Endothelial cell of umbilical vein (primary cell): ENCODE results near the gene SNW1. TPM values are rescaled to one million over a fixed set of nuclear protein-coding genes. Genes with fewer than 3 reads are reported as not detected.
"Not testable (repeated sequence)": the region's sequence is repeated elsewhere in the genome, so short reads cannot be mapped to it uniquely, and the experiment has no call there.

Experiments
- BruUV-seq: library from RNA; stranded (reverse); fragments of 400-500 nt; replicated peaks from 2 replicates; lab custom pipeline; 2021; lab: Mats Ljungman, UMichigan
- CTCF ChIA-PET: fragments of 300-600, 350-600 bp; sonication (Branson Sonifier 250); formaldehyde crosslinking; loops from one replicate; lab custom pipeline; 2021; ENCODE audit warnings: antibody characterized with exemption, inconsistent platforms; lab: Charles Lee
- POLR2A ChIA-PET: fragments of 300-600, 350-600 bp; sonication (Branson Sonifier 250); formaldehyde crosslinking; loops from one replicate; lab custom pipeline; 2021; ENCODE audit warnings: antibody characterized with exemption, inconsistent platforms; lab: Charles Lee
- DNase-seq: peaks from one replicate; pipeline ENCODE4 v3.0.0-alpha.2; 2011; ENCODE audit warnings: low read depth, low spot score
- FAIRE-seq: peaks from 2 replicates; lab custom pipeline; 2011; peaks lifted over from hg19 to GRCh38; lab: Jason Lieb, UNC
- H2AFZ ChIP-seq: 2 replicates; pipeline ENCODE4 v1.6.0; 2012; ENCODE audit warnings: low read depth, low read length, control low read depth, inconsistent platforms
- H3K27ac ChIP-seq: 2 replicates; pipeline ENCODE4 v1.5.1; 2011; ENCODE audit warnings: low read depth, mild to moderate bottlenecking, control low read depth, low read length, moderate library complexity; ENCODE audit not compliant: insufficient read depth
- H3K27me3 ChIP-seq, 2 experiments: 2 replicates each; pipeline versions ENCODE4 v1.6.0 to v1.6.1; 2011; ENCODE audit warnings: low read length in 2 of 2, mixed read lengths in 1 of 2; ENCODE audit not compliant: control insufficient read depth in 2 of 2, insufficient read depth in 2 of 2
- H3K36me3 ChIP-seq, 2 experiments: 2 replicates in 1 of 2; 3 replicates in 1 of 2; pipeline ENCODE4 v1.5.1; 2011; ENCODE audit warnings: low read length in 2 of 2, mild to moderate bottlenecking in 1 of 2, moderate library complexity in 1 of 2; ENCODE audit not compliant: control insufficient read depth in 2 of 2, insufficient read depth in 2 of 2; ENCODE audit errors: extremely low read depth in 1 of 2
- H3K4me1 ChIP-seq: 3 replicates; pipeline ENCODE4 v1.5.1; 2011; ENCODE audit warnings: mild to moderate bottlenecking, low read length; ENCODE audit not compliant: control insufficient read depth, insufficient read depth; ENCODE audit errors: extremely low read depth
- H3K4me2 ChIP-seq: 2 replicates; pipeline ENCODE4 v1.6.1; 2011; ENCODE audit warnings: low read length, control low read depth, mixed read lengths; ENCODE audit not compliant: insufficient read depth
- H3K4me3 ChIP-seq, 3 experiments: fragments of 200-600 bp in 1 of 3; sonication (generic), shearing (Covaris generic) in 1 of 3; replicated peaks in 1 of 3; 2 replicates each; pipeline ENCODE4 v1.5.1; 2011 to 2016; ENCODE audit warnings: control low read depth in 3 of 3, low read length in 3 of 3, mild to moderate bottlenecking in 2 of 3, inconsistent platforms in 1 of 3, low read depth in 1 of 3, moderate library complexity in 1 of 3; ENCODE audit not compliant: insufficient read depth in 1 of 3
- H3K79me2 ChIP-seq: 2 replicates; pipeline ENCODE4 v1.6.0; 2012; ENCODE audit warnings: low read length, inconsistent platforms; ENCODE audit not compliant: control insufficient read depth, insufficient read depth
- H3K9ac ChIP-seq: replicated peaks from 2 replicates; pipeline ENCODE3; 2011; ENCODE audit warnings: low read length, control low read depth; ENCODE audit not compliant: insufficient read depth; ENCODE audit errors: extremely low read depth
- H3K9me1 ChIP-seq: replicated peaks from 3 replicates; pipeline ENCODE4 v1.6.0; 2011; ENCODE audit warnings: mild to moderate bottlenecking, low read length; ENCODE audit not compliant: control insufficient read depth, insufficient read depth; ENCODE audit errors: extremely low read depth
- H3K9me3 ChIP-seq: replicated peaks from 2 replicates; pipeline ENCODE4 v1.5.1; 2012; ENCODE audit warnings: low read length, inconsistent platforms; ENCODE audit not compliant: control insufficient read depth, insufficient read depth
- H4K20me1 ChIP-seq: replicated peaks from 2 replicates; pipeline ENCODE3; 2011; ENCODE audit warnings: mild to moderate bottlenecking, low read length; ENCODE audit not compliant: control insufficient read depth, insufficient read depth; ENCODE audit errors: extremely low read depth
- CTCF ChIP-seq, 2 donors: IDR thresholded peaks; 1 replicate in 1 of 2; 2 replicates in 1 of 2; pipeline ENCODE4 v1.5.1; 2011; ENCODE audit warnings: low read length in 2 of 2, mild to moderate bottlenecking in 2 of 2, moderate library complexity in 2 of 2, control low read depth in 1 of 2, inconsistent platforms in 1 of 2, low read depth in 1 of 2; ENCODE audit not compliant: insufficient read depth in 1 of 2; ENCODE audit errors: extremely low read depth in 1 of 2
- EZH2 ChIP-seq: IDR thresholded peaks from 2 replicates; pipeline ENCODE4 v1.6.1; 2012; ENCODE audit warnings: borderline replicate concordance, low read depth, mild to moderate bottlenecking, moderate library complexity, low read length, inconsistent platforms; ENCODE audit not compliant: severe bottlenecking
- FOS ChIP-seq: IDR thresholded peaks from 2 replicates; pipeline ENCODE4 v1.6.1; 2011; ENCODE audit warnings: mild to moderate bottlenecking, low read length, moderate library complexity, borderline replicate concordance; ENCODE audit not compliant: insufficient read depth
- GATA2 ChIP-seq: IDR thresholded peaks from 2 replicates; pipeline ENCODE4 v1.7.0; 2011; ENCODE audit warnings: low read depth, mild to moderate bottlenecking, moderate library complexity, mixed read lengths, low read length; ENCODE audit not compliant: insufficient read length, insufficient read depth
- JUN ChIP-seq: IDR thresholded peaks from 2 replicates; pipeline ENCODE4 v1.6.1; 2011; ENCODE audit warnings: borderline replicate concordance, low read depth; ENCODE audit not compliant: insufficient read length, insufficient read depth
- MAX ChIP-seq: IDR thresholded peaks from 2 replicates; pipeline ENCODE4 v1.6.1; 2011; ENCODE audit not compliant: insufficient read depth, insufficient read length
- MYC ChIP-seq: IDR thresholded peaks from one replicate; pipeline ENCODE4 v1.6.1; 2011; ENCODE audit warnings: mild to moderate bottlenecking, low read depth, low read length
- POLR2A ChIP-seq: IDR thresholded peaks from 2 replicates; pipeline ENCODE4 v1.6.1; 2012; ENCODE audit warnings: low read depth, mild to moderate bottlenecking, control low read depth, low read length
- POLR2AphosphoS5 ChIP-seq: IDR thresholded peaks from 2 replicates; pipeline ENCODE4 v1.6.1; 2012; ENCODE audit warnings: low read depth, mild to moderate bottlenecking, control low read depth, low read length, moderate library complexity; ENCODE audit not compliant: insufficient read depth
- dilution Hi-C: fragments of 300-500 bp; cut with MboI; formaldehyde crosslinking; loops from one replicate; pipeline ENCODE4 v1.15.0; 2019; ENCODE audit warnings: low sequenced_read_pairs; ENCODE audit not compliant: extremely low pct_ligation_motif_present
- intact Hi-C: fragments of 100-400 bp; cut with micrococcal nuclease; formaldehyde crosslinking; loops from one replicate; pipeline ENCODE4 v1.10.0; 2022
- polyA plus RNA-seq, 4 experiments: library from polyadenylated mRNA; depleted of rRNA in 3 of 4; stranded (reverse) in 3 of 4; unstranded in 1 of 4; fragments of >200 nt; gene quantifications; 2 replicates each; pipeline versions ENCODE4 v1.2.1 to v1.2.3, GENCODE V29; 2011 to 2012; ENCODE audit warnings: missing spikeins in 1 of 4
- total RNA-seq: library from RNA; stranded (reverse); gene quantifications from 2 replicates; pipeline ENCODE4 v1.2.3, GENCODE V29; 2021

Gene SNW1
- total and polyA plus RNA-seq, 2 donors (not counting 3 experiments of a cell fraction or from before 2014, with no cell fraction given) = 14.3 to 104 TPM

GRCh38 chr14:77799863-77800730 is 39.1 kb upstream of the SNW1 start, which contains the start of gene ADCK1:
TSS of gene ADCK1 (plus strand) at chr14:77800109. CDS start at chr14:77818979, 18,870 bp downstream.
- Histone ChIP-seq H3K79me2 (no peaks in the 10 kb centered on the region), H4K20me1 (no peaks in the 10 kb centered on the region), H3K4me1 (peaks cover 5% of the 10 kb centered on the region), H2AFZ (peak within 1 kb of the TSS; percentile 85), H3K9ac (peak within 1 kb of the TSS; percentile 57), H3K9me3 (no peaks in the 10 kb centered on the region), H3K36me3 (no peaks in the 10 kb centered on the region), H3K9me1 (no peaks in the 10 kb centered on the region), H3K27ac (peak within 1 kb of the TSS; percentile 55), H3K4me3 (peak within 1 kb of the TSS; percentile 29 to 69 (median 62)), H3K27me3 (no peaks in the 10 kb centered on the region), H3K4me2 (peak within 1 kb of the TSS; percentile 51)
- BruUV-seq = TSS peak; percentile 59
- POLR2A ChIA-PET = no interaction called here
- TF ChIP-seq JUN (no peak), MYC (no peak), EZH2 (no peak), POLR2AphosphoS5 (peak; percentile 79), POLR2A (peak; percentile 74), GATA2 (peak; percentile 64), FOS (peak; percentile 50), MAX (peak; percentile 60), CTCF (IDR thresholded peaks at IDR 0.05; ENCODE audit: extremely low read depth in 1 of 2, insufficient read depth in 1 of 2, low read depth in 1 of 2, low read length in 2 of 2) (peak; percentile 32 to 69)
- peak; percentile 82 for DNase-seq
- peak; percentile 92 for FAIRE-seq
- dilution Hi-C loops (no loop called here), intact Hi-C loops (loop anchor here (1.0 to 2.0 kb wide), 3 partner anchors 39 to 145 kb away; partner anchors contain the start of gene SNW1)
- CTCF ChIA-PET = interaction anchor here (1.0 to 2.7 kb wide), 9 partner anchors 10 to 187 kb away, joined by 3 to 16 read pairs (median 4); partner anchors contain the start of gene SNW1

- Histone ChIP-seq H2AFZ (peak overlapping the region; percentile 85), H3K4me3 (peak overlapping the region; percentile 29 to 69 (median 62)), H3K4me2 (peak overlapping the region; percentile 51)
- FAIRE-seq, H3K9me3 ChIP-seq, POLR2A ChIA-PET, H3K27me3 ChIP-seq, H3K4me1 ChIP-seq, intact Hi-C loops, DNase-seq, H3K9ac ChIP-seq, H3K9me1 ChIP-seq, H3K36me3 ChIP-seq, H4K20me1 ChIP-seq, H3K79me2 ChIP-seq, dilution Hi-C loops, H3K27ac ChIP-seq, BruUV-seq: not testable (repeated sequence)
- CTCF ChIA-PET = interaction anchor here (1.4 to 1.6 kb wide), 4 partner anchors 9 to 145 kb away, joined by 3 to 16 read pairs (median 6); partner anchors contain the start of gene SNW1
Observed at GRCh38 chr14:77799456-77799855, 38.5 kb upstream of the SNW1 start.
